Gastrocnemius medialis (tissue), 4 donors: Measurements from ENCODE around the gene COBLL1. TPM values are rescaled to one million over a fixed set of nuclear protein-coding genes. Genes with fewer than 3 reads are reported as not detected.
A peak's percentile ranks its signal among the peaks of the same experiment; 100 is the strongest.

Source experiments
- ATAC-seq, 2 donors: fragments of 150-250 bp; one replicate each; pipeline ENCODE4 v1.9.1; 2016
- DNase-seq, 2 donors: peaks; one replicate each; pipeline ENCODE4 v3.0.0-alpha.2; 2019
- H3K27ac ChIP-seq, 4 donors: fragments of 200-600 bp; sonication (generic); 1 replicate in 1 of 4; 2 replicates in 3 of 4; pipeline ENCODE4 v1.5.1; 2016 to 2018; ENCODE audit warnings: mild to moderate bottlenecking in 2 of 4, moderate library complexity in 1 of 4
- H3K27me3 ChIP-seq, 3 donors: fragments of 200-600 bp; sonication (generic) in 2 of 3; 1 replicate in 1 of 3; 2 replicates in 2 of 3; pipeline versions ENCODE4 v1.5.1 to v1.6.0; 2016 to 2019; ENCODE audit warnings: mild to moderate bottlenecking in 1 of 3, moderate library complexity in 1 of 3
- H3K36me3 ChIP-seq, 2 donors: fragments of 200-600 bp; sonication (generic) in 1 of 2; one replicate each; pipeline ENCODE4 v1.5.1; 2017 to 2018
- H3K4me1 ChIP-seq, 2 donors: fragments of 200-600 bp; sonication (generic) in 1 of 2; one replicate each; pipeline ENCODE4 v1.5.1; 2016 to 2017; ENCODE audit warnings: mild to moderate bottlenecking in 2 of 2
- H3K4me3 ChIP-seq, 4 donors: fragments of 200-600 bp; sonication (generic) in 3 of 4; 1 replicate in 1 of 4; 2 replicates in 3 of 4; pipeline ENCODE4 v1.5.1; 2016 to 2019; ENCODE audit warnings: mild to moderate bottlenecking in 2 of 4
- H3K9me3 ChIP-seq, 3 donors: fragments of 200-600 bp; sonication (generic) in 2 of 3; 1 replicate in 1 of 3; 2 replicates in 2 of 3; pipeline ENCODE4 v1.5.1; 2016 to 2019
- CTCF ChIP-seq, 5 experiments: fragments of 450-650 bp in 3 of 5; fragments of 200-600 bp in 2 of 5; sonication (generic) in 2 of 5; IDR thresholded peaks in 4 of 5; conservative IDR thresholded peaks in 1 of 5; 1 replicate in 4 of 5; 2 replicates in 1 of 5; pipeline ENCODE4 v1.5.1; 2016 to 2019; ENCODE audit warnings: antibody characterized with exemption in 5 of 5, mild to moderate bottlenecking in 3 of 5, moderate library complexity in 3 of 5
- POLR2A ChIP-seq, 2 donors: fragments of 450-650 bp; IDR thresholded peaks; one replicate each; pipeline ENCODE4 v1.6.1; 2017; ENCODE audit warnings: antibody characterized with exemption in 2 of 2, mild to moderate bottlenecking in 2 of 2, moderate library complexity in 2 of 2
- in situ Hi-C, 4 donors: fragments of 200-750 bp; cut with MboI; loops; one replicate each; pipeline versions ENCODE4 v1.15.0 to v1.8.0; 2017; ENCODE audit warnings: low sequenced_read_pairs in 4 of 4
- intact Hi-C: fragments of 100-400 bp; cut with DNase I; formaldehyde crosslinking; loops from one replicate; pipeline ENCODE4 v1.15.1; 2023; ENCODE audit warnings: low total_unique reads
- total RNA-seq, 4 donors: library from RNA; depleted of rRNA; stranded (reverse); fragments of >200 nt; gene quantifications; one replicate each; pipeline versions ENCODE4 v1.1.0 to v1.2.3, GENCODE V29; 2016

COBLL1 gene
- total RNA-seq, 4 donors from 2014 or later: 1.9 to 9.6 (median 4.0) TPM

GRCh38 chr2:164719996-164720941 is 121.4 kb downstream of the COBLL1 start:
- Histone ChIP-seq H3K36me3 (no peaks in the 10 kb centered on the region), H3K4me1 (peaks cover 5 to 8% of the 10 kb centered on the region in 2 donors), H3K27me3 (no peaks in the 10 kb centered on the region), H3K27ac (no peak overlapping the region), H3K4me3 (no peak overlapping the region), H3K9me3 (no peaks in the 10 kb centered on the region)
- in situ Hi-C loops (loop anchor here in 1 of 4 donors (10.0 kb wide), 1 partner anchor 155 kb away; no protein-coding TSS in a partner anchor), intact Hi-C loops (no loop called here)
- ATAC-seq (no peak), DNase-seq (no peak)
- no peak for TF ChIP-seq POLR2A (IDR thresholded peaks at IDR 0.05)
- no peak for TF ChIP-seq CTCF (IDR thresholded peaks at IDR 0.05 in 4 of 5, conservative IDR thresholded peaks at IDR 0.05 in 1 of 5)

- TF ChIP-seq POLR2A (IDR thresholded peaks at IDR 0.05): no peak
- TF ChIP-seq CTCF (IDR thresholded peaks at IDR 0.05 in 4 of 5, conservative IDR thresholded peaks at IDR 0.05 in 1 of 5): peak in 3 of 5 experiments; percentile 48 to 63 (median 53)
Observed at GRCh38 chr2:164717000-164717803, 124.4 kb downstream of the COBLL1 start.

GRCh38 chr2:164714471-164714870 is 127.2 kb downstream of the COBLL1 start:
- H3K4me1 ChIP-seq: no peaks in the 10 kb centered on the region
- H3K27ac ChIP-seq: no peak overlapping the region
- no peaks in the 10 kb centered on the region for H3K36me3 ChIP-seq
- H3K27me3 ChIP-seq: no peaks in the 10 kb centered on the region
- no peak overlapping the region for H3K4me3 ChIP-seq
- TF ChIP-seq CTCF (IDR thresholded peaks at IDR 0.05 in 4 of 5, conservative IDR thresholded peaks at IDR 0.05 in 1 of 5): no peak
- TF ChIP-seq POLR2A (IDR thresholded peaks at IDR 0.05): no peak
- intact Hi-C loops: no loop called here
- in situ Hi-C loops: loop anchor here in 1 of 4 donors (10.0 kb wide), 1 partner anchor 150 kb away; no protein-coding TSS in a partner anchor
- no peak for DNase-seq
- no peaks in the 10 kb centered on the region for H3K9me3 ChIP-seq
- ATAC-seq: no peak

More at GRCh38 chr2:164717000-164717803, 124.4 kb downstream of the COBLL1 start:
- Histone ChIP-seq H3K9me3 (no peaks in the 10 kb centered on the region), H3K4me1 (no peaks in the 10 kb centered on the region), H3K27ac (no peak overlapping the region), H3K27me3 (no peaks in the 10 kb centered on the region), H3K36me3 (no peaks in the 10 kb centered on the region), H3K4me3 (no peak overlapping the region)
- DNase-seq: no peak
- intact Hi-C loops (loop anchor here (2.0 kb wide), 1 partner anchor 156 kb away; no protein-coding TSS in a partner anchor), in situ Hi-C loops (loop anchor here in 1 of 4 donors (10.0 kb wide), 1 partner anchor 152 kb away; no protein-coding TSS in a partner anchor)
- ATAC-seq: no peak

- no peak overlapping the region for H3K4me3 ChIP-seq
- no peaks in the 10 kb centered on the region for H3K4me1 ChIP-seq
- no peak overlapping the region for H3K27ac ChIP-seq
- TF ChIP-seq POLR2A (IDR thresholded peaks at IDR 0.05) (no peak), CTCF (IDR thresholded peaks at IDR 0.05 in 4 of 5, conservative IDR thresholded peaks at IDR 0.05 in 1 of 5) (no peak)
- no peaks in the 10 kb centered on the region for H3K9me3 ChIP-seq
- in situ Hi-C loops (loop anchor here in 1 of 4 donors (10.0 kb wide), 1 partner anchor 147 kb away; no protein-coding TSS in a partner anchor), intact Hi-C loops (no loop called here)
- no peak for ATAC-seq
- no peak for DNase-seq
- no peaks in the 10 kb centered on the region for H3K27me3 ChIP-seq
- no peaks in the 10 kb centered on the region for H3K36me3 ChIP-seq
Observed at GRCh38 chr2:164711766-164712138, 129.9 kb downstream of the COBLL1 start.
